Astrocyte (in vitro differentiated cells and primary cell): ENCODE data around the gene EGFR. TPM values are rescaled to one million over a fixed set of nuclear protein-coding genes. Genes with fewer than 3 reads are reported as not detected.

Experiments
- DNase-seq: peaks from one replicate; pipeline ENCODE4 v3.0.0-alpha.2; 2010; ENCODE audit warnings: low read depth
- FAIRE-seq: peaks from 2 replicates; lab custom pipeline; 2011; peaks lifted over from hg19 to GRCh38; lab: Jason Lieb, UNC
- H2AFZ ChIP-seq: 2 replicates; pipeline ENCODE4 v1.6.0; 2012; ENCODE audit warnings: low read depth, low read length, inconsistent platforms
- H3K27ac ChIP-seq: 2 replicates; pipeline ENCODE4 v1.5.1; 2011; ENCODE audit warnings: low read depth, low read length, inconsistent platforms
- H3K27me3 ChIP-seq: 2 replicates; pipeline ENCODE4 v1.6.0; 2011; ENCODE audit warnings: low read length, inconsistent platforms; ENCODE audit not compliant: insufficient read depth
- H3K36me3 ChIP-seq: 2 replicates; pipeline ENCODE4 v1.5.1; 2011; ENCODE audit warnings: low read length, inconsistent platforms; ENCODE audit not compliant: insufficient read depth
- H3K4me1 ChIP-seq: 2 replicates; pipeline ENCODE4 v1.5.1; 2011; ENCODE audit warnings: low read length, inconsistent platforms; ENCODE audit not compliant: insufficient read depth
- H3K4me2 ChIP-seq: 2 replicates; pipeline ENCODE4 v1.6.0; 2012; ENCODE audit warnings: low read length, inconsistent platforms
- H3K4me3 ChIP-seq: 2 replicates; pipeline ENCODE4 v1.5.1; 2011; ENCODE audit warnings: low read depth, mild to moderate bottlenecking, low read length, inconsistent platforms; ENCODE audit not compliant: insufficient read depth
- H3K79me2 ChIP-seq: 2 replicates; pipeline ENCODE4 v1.6.0; 2012; ENCODE audit warnings: mild to moderate bottlenecking, low read length, inconsistent platforms; ENCODE audit not compliant: insufficient read depth
- H3K9ac ChIP-seq: 2 replicates; pipeline ENCODE4 v1.6.0; 2012; ENCODE audit warnings: mild to moderate bottlenecking, low read length, inconsistent platforms
- H3K9me3 ChIP-seq: 2 replicates; pipeline ENCODE4 v1.5.1; 2012; ENCODE audit warnings: low read depth, mild to moderate bottlenecking, low read length, inconsistent platforms; ENCODE audit not compliant: insufficient read depth
- H4K20me1 ChIP-seq: 2 replicates; pipeline ENCODE4 v1.6.0; 2012; ENCODE audit warnings: low read length, inconsistent platforms; ENCODE audit not compliant: insufficient read depth
- H3K27ac Mint-ChIP-seq: one replicate; pipeline ENCODE4 v1.8.0; 2021; ENCODE audit warnings: mild to moderate bottlenecking, mixed read lengths; ENCODE audit not compliant: unreplicated experiment
- H3K27me3 Mint-ChIP-seq: one replicate; pipeline ENCODE4 v1.8.0; 2021; ENCODE audit warnings: low read depth, mixed read lengths; ENCODE audit not compliant: unreplicated experiment
- H3K36me3 Mint-ChIP-seq: one replicate; pipeline ENCODE4 v1.8.0; 2021; ENCODE audit warnings: low read depth, mixed read lengths; ENCODE audit not compliant: unreplicated experiment
- H3K4me1 Mint-ChIP-seq: one replicate; pipeline ENCODE4 v1.8.0; 2021; ENCODE audit warnings: low read depth, mixed read lengths; ENCODE audit not compliant: unreplicated experiment
- H3K4me3 Mint-ChIP-seq: one replicate; pipeline ENCODE4 v1.8.0; 2021; ENCODE audit warnings: mild to moderate bottlenecking, moderate library complexity, mixed read lengths; ENCODE audit not compliant: unreplicated experiment
- H3K9me3 Mint-ChIP-seq: one replicate; pipeline ENCODE4 v1.8.0; 2021; ENCODE audit warnings: mild to moderate bottlenecking, mixed read lengths; ENCODE audit not compliant: unreplicated experiment
- EZH2 ChIP-seq: IDR thresholded peaks from 2 replicates; pipeline ENCODE4 v1.6.1; 2012; ENCODE audit warnings: mild to moderate bottlenecking, low read length, inconsistent platforms; ENCODE audit not compliant: insufficient read depth
- total RNA-seq: library from RNA; stranded (reverse); gene quantifications from 2 replicates; pipeline ENCODE4 v1.2.1, GENCODE V29; 2021
- TF ChIP-seq, protein P1 (sequence below): IDR thresholded peaks from 2 replicates; pipeline ENCODE4 v1.5.1; 2011; ENCODE audit warnings: low read depth, mild to moderate bottlenecking, inconsistent platforms, low read length, moderate library complexity; ENCODE audit not compliant: insufficient read depth

EGFR gene
- total RNA-seq, 1 donor from 2014 or later, result 27.3 TPM

- Histone ChIP-seq H3K9ac (no peak overlapping the region), H3K9me3 (no peaks in the 10 kb centered on the region), H3K4me3 (no peak overlapping the region), H3K27ac (no peak overlapping the region), H2AFZ (no peak overlapping the region), H4K20me1 (peaks cover 5% of the 10 kb centered on the region), H3K4me2 (no peak overlapping the region), H3K36me3 (peaks cover 56% of the 10 kb centered on the region), H3K4me1 (peaks cover 7% of the 10 kb centered on the region), H3K79me2 (peaks cover 8% of the 10 kb centered on the region), H3K27me3 (no peaks in the 10 kb centered on the region)
- peaks cover 5% of the 10 kb centered on the region for H3K9me3 Mint-ChIP-seq
- DNase-seq (no peak), FAIRE-seq (no peak)
- H3K4me1 Mint-ChIP-seq, result peaks cover 4% of the 10 kb centered on the region
- H3K4me3 Mint-ChIP-seq, result no peak overlapping the region
- no peaks in the 10 kb centered on the region for H3K27me3 Mint-ChIP-seq
- H3K36me3 Mint-ChIP-seq, result peaks cover 26% of the 10 kb centered on the region
- no peak for TF ChIP-seq EZH2
- TF ChIP-seq, protein P1, sequence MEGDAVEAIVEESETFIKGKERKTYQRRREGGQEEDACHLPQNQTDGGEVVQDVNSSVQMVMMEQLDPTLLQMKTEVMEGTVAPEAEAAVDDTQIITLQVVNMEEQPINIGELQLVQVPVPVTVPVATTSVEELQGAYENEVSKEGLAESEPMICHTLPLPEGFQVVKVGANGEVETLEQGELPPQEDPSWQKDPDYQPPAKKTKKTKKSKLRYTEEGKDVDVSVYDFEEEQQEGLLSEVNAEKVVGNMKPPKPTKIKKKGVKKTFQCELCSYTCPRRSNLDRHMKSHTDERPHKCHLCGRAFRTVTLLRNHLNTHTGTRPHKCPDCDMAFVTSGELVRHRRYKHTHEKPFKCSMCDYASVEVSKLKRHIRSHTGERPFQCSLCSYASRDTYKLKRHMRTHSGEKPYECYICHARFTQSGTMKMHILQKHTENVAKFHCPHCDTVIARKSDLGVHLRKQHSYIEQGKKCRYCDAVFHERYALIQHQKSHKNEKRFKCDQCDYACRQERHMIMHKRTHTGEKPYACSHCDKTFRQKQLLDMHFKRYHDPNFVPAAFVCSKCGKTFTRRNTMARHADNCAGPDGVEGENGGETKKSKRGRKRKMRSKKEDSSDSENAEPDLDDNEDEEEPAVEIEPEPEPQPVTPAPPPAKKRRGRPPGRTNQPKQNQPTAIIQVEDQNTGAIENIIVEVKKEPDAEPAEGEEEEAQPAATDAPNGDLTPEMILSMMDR, result no peak
- H3K27ac Mint-ChIP-seq, result no peak overlapping the region
Observed at GRCh38 chr7:55170335-55171069, 151.7 kb downstream of the EGFR start.

GRCh38 chr7:55171157-55171556, 152.3 kb downstream of the EGFR start:
- no peak overlapping the region for H3K27ac Mint-ChIP-seq
- no peaks in the 10 kb centered on the region for H3K27me3 Mint-ChIP-seq
- no peak overlapping the region for H3K4me2 ChIP-seq
- H3K36me3 Mint-ChIP-seq, result peaks cover 26% of the 10 kb centered on the region
- peaks cover 52% of the 10 kb centered on the region for H3K36me3 ChIP-seq
- peaks cover 5% of the 10 kb centered on the region for H3K9me3 Mint-ChIP-seq
- no peak overlapping the region for H3K27ac ChIP-seq
- no peak overlapping the region for H3K4me3 ChIP-seq
- DNase-seq, result no peak
- H3K4me1 ChIP-seq, result peaks cover 7% of the 10 kb centered on the region
- peaks cover 4% of the 10 kb centered on the region for H3K79me2 ChIP-seq
- no peak overlapping the region for H2AFZ ChIP-seq
- no peak for FAIRE-seq
- H3K9me3 ChIP-seq, result no peaks in the 10 kb centered on the region
- TF ChIP-seq, protein P1, result no peak
- no peak for TF ChIP-seq EZH2
- peaks cover 4% of the 10 kb centered on the region for H3K4me1 Mint-ChIP-seq
- H3K4me3 Mint-ChIP-seq, result no peak overlapping the region
- no peaks in the 10 kb centered on the region for H3K27me3 ChIP-seq
- H3K9ac ChIP-seq, result no peak overlapping the region
- peaks cover 5% of the 10 kb centered on the region for H4K20me1 ChIP-seq

DNA sequence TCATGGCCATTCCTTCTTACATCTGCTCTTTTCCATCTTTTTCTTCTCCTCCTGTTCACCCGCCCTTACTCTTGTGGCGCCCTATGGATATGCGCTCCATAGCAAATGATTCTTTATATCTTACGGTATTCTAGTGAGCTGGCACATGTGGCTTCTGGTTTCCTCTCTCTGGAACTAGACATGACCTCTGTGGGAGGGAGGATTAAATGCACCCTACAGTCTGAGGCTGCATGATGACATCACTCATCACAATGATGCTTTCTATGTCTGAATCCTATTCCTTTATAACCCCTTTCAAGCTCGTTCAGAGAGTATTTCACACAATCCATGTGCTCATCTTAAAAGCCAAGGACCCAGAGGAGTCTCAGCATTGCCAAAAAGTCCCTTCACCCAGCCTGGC, 153.3 kb downstream of the EGFR start:
- Histone ChIP-seq H3K9me3 (no peaks in the 10 kb centered on the region), H3K79me2 (no peaks in the 10 kb centered on the region), H3K4me3 (no peak overlapping the region), H3K4me2 (no peak overlapping the region), H2AFZ (no peak overlapping the region), H3K4me1 (peaks cover 11% of the 10 kb centered on the region), H3K27ac (no peak overlapping the region), H3K36me3 (peaks cover 50% of the 10 kb centered on the region), H3K9ac (no peak overlapping the region), H4K20me1 (peaks cover 7% of the 10 kb centered on the region), H3K27me3 (no peaks in the 10 kb centered on the region)
- Mint-ChIP-seq H3K9me3 (peaks cover 5% of the 10 kb centered on the region), H3K4me3 (no peak overlapping the region), H3K27ac (no peak overlapping the region), H3K36me3 (peaks cover 24% of the 10 kb centered on the region), H3K27me3 (no peaks in the 10 kb centered on the region), H3K4me1 (peaks cover 7% of the 10 kb centered on the region)
- no peak for FAIRE-seq
- TF ChIP-seq EZH2, result no peak
- TF ChIP-seq, protein P1, result no peak
- peak; percentile 6 for DNase-seq
